Subcutaneous adipose tissue (tissue), 4 donors: ENCODE measurements around the gene CATSPER3. TPM values are rescaled to one million over a fixed set of nuclear protein-coding genes. Genes with fewer than 3 reads are reported as not detected.

Experiments
- total RNA-seq, 4 donors: library from RNA; depleted of rRNA; stranded (reverse); fragments of >200 nt; gene quantifications; one replicate each; pipeline ENCODE4 v1.1.0, GENCODE V29; 2016
- TF ChIP-seq, protein P1 (sequence below): fragments of 450-650 bp; IDR thresholded peaks from one replicate; pipeline ENCODE4 v1.5.1; 2016; ENCODE audit warnings: low read depth, mild to moderate bottlenecking, control low read depth, antibody characterized with exemption, moderate library complexity

CATSPER3 gene
- total RNA-seq, 4 donors from 2014 or later = 0.34 to 0.98 TPM; not detected in 2

DNA sequence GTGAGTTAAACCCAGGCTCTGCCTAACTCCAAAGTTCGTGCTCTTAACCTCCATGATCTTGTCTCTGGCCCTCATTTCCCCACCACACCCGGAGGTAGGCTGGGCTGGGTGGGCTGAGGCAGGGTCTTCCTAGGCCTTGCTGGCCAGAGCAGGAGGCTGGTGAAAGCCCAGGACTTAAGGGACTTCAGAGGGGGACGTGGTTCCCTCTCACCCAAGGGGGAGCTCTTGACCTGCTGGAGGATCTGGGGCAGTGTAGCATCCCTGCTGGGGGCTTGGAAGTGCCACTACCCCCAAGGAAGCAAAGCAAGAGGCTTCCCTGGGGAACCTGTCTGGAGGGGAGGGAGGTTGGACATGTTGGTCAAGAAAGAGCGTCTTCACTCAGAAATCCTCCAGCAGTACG lies 51.6 kb downstream of the CATSPER3 start:
- TF ChIP-seq, protein P1, sequence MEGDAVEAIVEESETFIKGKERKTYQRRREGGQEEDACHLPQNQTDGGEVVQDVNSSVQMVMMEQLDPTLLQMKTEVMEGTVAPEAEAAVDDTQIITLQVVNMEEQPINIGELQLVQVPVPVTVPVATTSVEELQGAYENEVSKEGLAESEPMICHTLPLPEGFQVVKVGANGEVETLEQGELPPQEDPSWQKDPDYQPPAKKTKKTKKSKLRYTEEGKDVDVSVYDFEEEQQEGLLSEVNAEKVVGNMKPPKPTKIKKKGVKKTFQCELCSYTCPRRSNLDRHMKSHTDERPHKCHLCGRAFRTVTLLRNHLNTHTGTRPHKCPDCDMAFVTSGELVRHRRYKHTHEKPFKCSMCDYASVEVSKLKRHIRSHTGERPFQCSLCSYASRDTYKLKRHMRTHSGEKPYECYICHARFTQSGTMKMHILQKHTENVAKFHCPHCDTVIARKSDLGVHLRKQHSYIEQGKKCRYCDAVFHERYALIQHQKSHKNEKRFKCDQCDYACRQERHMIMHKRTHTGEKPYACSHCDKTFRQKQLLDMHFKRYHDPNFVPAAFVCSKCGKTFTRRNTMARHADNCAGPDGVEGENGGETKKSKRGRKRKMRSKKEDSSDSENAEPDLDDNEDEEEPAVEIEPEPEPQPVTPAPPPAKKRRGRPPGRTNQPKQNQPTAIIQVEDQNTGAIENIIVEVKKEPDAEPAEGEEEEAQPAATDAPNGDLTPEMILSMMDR = no peak

DNA sequence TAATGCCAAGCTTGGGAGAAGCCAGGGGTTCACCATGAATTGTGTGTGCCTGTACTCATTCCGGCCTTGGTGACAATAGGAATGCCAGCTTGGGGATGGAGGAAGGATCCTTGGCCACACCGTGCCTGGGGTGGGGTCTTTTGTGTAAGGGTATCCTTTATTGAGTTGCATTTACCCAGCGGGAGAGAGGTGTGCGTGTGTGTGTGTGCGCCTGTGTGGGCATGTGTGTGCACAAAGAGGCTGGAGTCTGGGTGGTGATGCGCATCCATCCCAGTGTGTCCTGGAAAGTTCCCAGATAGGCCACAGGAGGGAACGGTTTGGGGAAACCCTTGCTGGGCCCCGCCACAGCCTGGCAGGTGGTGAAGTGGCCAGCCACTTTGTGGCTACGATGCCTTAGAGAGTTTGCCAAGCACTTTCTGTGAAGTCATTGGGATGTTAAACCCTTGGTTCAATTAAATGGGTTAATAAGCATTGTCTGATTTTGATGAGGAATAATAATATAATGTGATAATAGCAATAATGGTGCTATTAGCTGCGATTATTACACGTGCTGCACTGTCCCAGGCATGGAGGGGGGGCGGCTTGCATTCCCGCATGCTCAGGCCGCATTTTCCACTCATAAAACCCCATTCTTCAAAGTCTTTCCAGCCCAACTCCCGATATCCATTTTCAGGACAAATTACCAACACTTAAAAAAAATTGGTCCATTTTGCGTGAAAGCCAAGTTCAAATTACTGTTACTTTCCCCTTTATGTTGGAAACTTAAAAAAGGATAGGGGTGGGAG lies 52.6 kb downstream of the CATSPER3 start:
- TF ChIP-seq, protein P1 = no peak

DNA sequence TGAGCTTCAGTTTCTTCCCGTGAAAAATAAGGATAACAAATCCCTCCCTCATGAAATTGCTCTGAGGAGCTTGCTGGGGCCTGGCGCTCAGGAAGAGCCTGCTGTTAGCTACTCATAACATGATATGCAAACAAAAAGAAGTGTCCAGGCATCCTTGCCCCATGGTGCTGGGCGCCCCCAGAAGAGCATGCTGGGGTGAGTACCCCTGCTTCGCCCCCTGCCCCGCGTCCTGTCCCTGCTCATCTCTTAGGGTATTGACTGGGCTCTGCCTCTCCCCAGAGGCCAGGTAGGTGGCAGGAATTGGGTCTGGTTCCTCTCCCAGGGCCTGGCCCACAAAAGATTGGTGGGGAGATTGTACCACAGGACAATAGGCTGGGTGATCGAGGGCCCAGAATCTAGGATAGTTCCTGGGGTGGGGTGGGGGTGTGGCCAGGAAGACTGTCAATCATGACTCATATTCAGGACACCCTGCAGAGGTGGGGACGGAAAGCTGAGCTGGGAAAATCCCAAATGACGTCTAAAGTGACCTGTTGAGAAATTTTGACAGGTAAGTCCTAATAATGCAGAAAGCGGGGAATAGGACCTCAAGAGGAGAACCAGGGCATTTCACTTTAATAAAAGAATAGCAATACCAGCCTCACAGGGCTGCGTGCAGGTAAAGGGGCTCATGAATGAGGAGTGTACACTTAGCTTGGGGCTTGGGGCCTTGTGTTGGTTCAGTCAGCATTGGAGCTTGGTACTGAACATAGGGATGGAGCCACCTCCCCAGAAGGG lies 57.4 kb downstream of the CATSPER3 start:
- TF ChIP-seq, protein P1 = no peak

DNA sequence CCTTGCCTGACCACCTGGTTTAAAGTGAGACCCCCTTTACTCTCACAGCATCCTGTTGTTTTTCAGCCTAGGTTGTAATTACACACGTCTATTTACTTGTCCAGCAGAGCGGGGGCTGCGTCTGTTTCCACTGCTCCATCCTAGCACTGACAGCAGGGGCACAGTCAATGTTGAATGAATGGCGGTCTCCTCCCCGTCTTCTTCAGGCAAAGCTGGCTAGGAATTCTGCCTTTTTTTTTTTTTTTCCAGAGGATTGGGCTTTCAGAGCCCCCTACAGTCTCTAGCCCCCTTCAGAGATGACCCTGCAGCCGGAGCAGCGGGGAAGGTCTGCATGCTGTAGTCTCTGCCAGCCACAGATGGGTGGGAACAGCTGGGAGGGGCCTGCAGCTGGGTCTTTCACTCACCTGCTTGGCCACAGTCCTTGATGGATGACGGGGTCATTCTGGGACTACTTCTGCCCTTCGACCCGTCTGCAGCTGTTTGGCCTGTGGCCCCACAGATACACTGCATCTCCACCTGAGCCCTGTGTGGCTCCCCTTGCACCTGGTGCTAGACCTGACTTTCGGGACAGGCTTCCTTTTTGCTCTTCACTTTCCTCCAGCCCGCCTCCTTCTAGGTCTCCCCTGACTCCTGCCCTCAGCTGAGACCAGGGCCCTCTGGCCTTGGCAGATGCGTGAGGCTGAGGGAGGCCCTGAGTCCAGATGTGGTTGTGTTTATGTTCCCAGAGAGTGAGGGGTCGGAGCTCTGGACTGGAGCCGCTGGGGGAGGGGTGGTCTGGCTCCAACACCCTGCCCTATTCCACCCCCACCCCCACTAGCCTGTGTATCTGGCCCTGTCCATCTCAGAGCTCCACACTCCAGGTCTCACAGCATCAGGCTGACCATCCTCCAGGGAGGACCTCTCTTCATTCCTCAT lies 58.3 kb downstream of the CATSPER3 start:
- TF ChIP-seq, protein P1 = no peak

DNA sequence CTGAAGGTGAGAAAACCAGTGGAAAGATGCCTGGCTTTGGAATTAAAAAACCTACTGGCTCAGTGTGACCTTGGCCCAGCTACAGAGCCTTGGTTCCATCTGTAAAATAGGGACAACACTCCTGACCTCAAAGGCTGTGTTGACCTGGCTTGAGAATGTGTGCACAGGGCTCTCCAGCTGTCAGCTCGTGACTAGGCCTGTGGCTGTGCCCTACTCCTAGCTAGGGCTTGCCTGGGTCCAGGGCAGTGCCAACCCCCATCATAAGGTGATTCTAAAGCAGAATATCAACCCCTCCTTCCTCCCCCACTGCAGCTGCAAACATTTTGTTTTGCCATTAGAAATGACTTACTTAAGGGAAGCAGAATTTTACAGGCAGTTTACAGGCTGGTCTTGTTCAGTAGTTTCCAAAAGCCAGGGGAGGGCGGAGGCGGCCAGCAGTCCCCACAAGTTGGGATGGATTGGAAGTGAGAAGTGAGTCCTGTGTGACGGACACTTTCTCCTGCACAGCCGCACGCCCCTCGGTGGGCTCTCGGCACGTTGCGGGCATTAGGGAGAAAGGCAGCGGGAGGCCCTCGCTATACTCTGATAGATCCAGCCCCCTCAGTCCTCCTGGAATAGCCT lies 59.0 kb downstream of the CATSPER3 start:
- TF ChIP-seq, protein P1 = no peak

DNA sequence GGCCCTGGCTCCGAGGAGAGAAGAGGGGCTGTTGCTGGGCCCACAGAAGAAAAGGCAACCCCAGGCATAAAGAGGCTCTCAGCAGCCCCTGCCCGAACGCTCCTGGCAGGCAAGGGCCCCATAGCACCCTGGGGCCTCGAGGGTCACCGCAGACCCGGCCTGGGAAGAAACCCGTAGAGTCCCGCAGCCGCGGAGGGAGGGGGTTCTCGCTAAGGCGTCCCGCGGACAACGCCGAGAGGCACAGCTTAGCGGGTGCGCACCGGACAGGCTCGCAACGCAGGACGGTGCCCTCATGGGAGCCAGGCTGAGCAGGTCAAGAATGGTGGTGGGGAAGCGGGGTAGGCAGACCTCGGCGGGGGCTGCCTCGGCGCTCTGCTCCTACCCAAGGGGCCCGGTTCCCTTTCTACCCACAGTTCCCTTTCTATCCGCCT lies 59.6 kb downstream of the CATSPER3 start:
- TF ChIP-seq, protein P1 = no peak
